H1 (cell line): ENCODE measurements around the gene RPL31. TPM values are rescaled to one million over a fixed set of nuclear protein-coding genes. Genes with fewer than 3 reads are reported as not detected.

ENCODE experiments used
- BCL11A ChIP-seq, 2 experiments: IDR thresholded peaks; one replicate each; pipeline ENCODE4 v1.6.1; 2011; ENCODE audit warnings: low read depth in 2 of 2, low read length in 2 of 2, mild to moderate bottlenecking in 2 of 2
- BRCA1 ChIP-seq: IDR thresholded peaks from 2 replicates; pipeline ENCODE4 v1.6.1; 2012; ENCODE audit warnings: low read depth, low read length, improper control_type of control experiment
- CHD2 ChIP-seq: IDR thresholded peaks from 2 replicates; pipeline ENCODE4 v1.6.1; 2012; ENCODE audit warnings: low read length, improper control_type of control experiment
- FOSL1 ChIP-seq: IDR thresholded peaks from 2 replicates; pipeline ENCODE4 v1.6.1; 2011; ENCODE audit warnings: mild to moderate bottlenecking, low read depth, low read length, moderate library complexity; ENCODE audit not compliant: insufficient read depth
- HDAC2 ChIP-seq, 2 experiments: fragments of 300-600 bp in 1 of 2; sonication (generic) in 1 of 2; IDR thresholded peaks; 2 replicates each; pipeline ENCODE4 v1.6.1; 2011 to 2012; ENCODE audit warnings: low read depth in 2 of 2, low read length in 2 of 2, mild to moderate bottlenecking in 2 of 2, moderate library complexity in 2 of 2, borderline replicate concordance in 1 of 2, inconsistent platforms in 1 of 2
- NRF1 ChIP-seq: IDR thresholded peaks from 2 replicates; pipeline ENCODE4 v1.6.1; 2011; ENCODE audit warnings: mild to moderate bottlenecking, low read depth, low read length, improper control_type of control experiment
- RFX5 ChIP-seq: IDR thresholded peaks from 2 replicates; pipeline ENCODE4 v1.6.1; 2011; ENCODE audit warnings: low read depth, low read length, improper control_type of control experiment, borderline replicate concordance
- YY1 ChIP-seq: IDR thresholded peaks from 2 replicates; pipeline ENCODE4 v1.6.1; 2011; ENCODE audit warnings: low read depth, mild to moderate bottlenecking, low read length
- polyA plus RNA-seq, 7 experiments: library from polyadenylated mRNA; depleted of rRNA in 3 of 7; stranded (reverse) in 5 of 7; unstranded in 2 of 7; fragments of >200 nt in 5 of 7; fragments of 200-250 nt in 2 of 7; gene quantifications; 1 replicate in 5 of 7; 2 replicates in 1 of 7; 4 replicates in 1 of 7; pipeline versions ENCODE4 v1.2.1 to v1.2.3, GENCODE V29; 2011 to 2013; ENCODE audit warnings: missing spikeins in 2 of 7, mixed read lengths in 2 of 7
- total RNA-seq: library from RNA; stranded (reverse); fragmentation: NEBNext Ultra II Directional; extraction: Animal tissue kit (Norgen Biotek cat#: 25700); gene quantifications from 2 replicates; pipeline ENCODE4 v1.2.1, GENCODE V29; 2021

The RPL31 gene
- total and polyA plus RNA-seq, 2 of the 8 experiments (the other 6 are each of a cell fraction or from before 2014, with no cell fraction given), result 1,463 to 1,722 TPM

DNA sequence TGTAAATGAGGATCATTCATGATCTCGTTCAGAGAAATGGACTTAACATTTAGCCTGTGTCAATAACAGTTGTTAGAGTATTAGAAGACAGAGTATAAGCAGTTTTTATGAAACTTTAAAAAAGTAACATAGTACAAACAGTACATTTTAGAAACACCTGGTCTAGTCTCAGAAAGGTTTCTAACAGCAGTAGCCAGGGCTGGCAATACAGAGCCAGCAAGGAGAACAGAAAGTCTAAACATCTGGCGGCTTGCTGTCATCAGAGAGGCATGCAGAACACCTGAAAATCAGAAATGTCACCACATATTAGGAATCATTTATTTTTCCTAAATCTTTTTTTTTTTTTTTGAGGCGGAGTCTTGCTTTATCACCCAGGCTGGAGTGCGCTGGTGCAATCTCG is 50.1 kb downstream of the RPL31 start (continued):
- TF ChIP-seq RFX5, result no peak
- TF ChIP-seq BCL11A (IDR thresholded peaks at IDR 0.05; ENCODE audit: low read depth in 2 of 2, low read length in 2 of 2), result no peak
- no peak for TF ChIP-seq FOSL1
- no peak for TF ChIP-seq BRCA1
- no peak for TF ChIP-seq HDAC2 (IDR thresholded peaks at IDR 0.05; ENCODE audit: borderline replicate concordance in 1 of 2, low read depth in 2 of 2, low read length in 2 of 2)
- TF ChIP-seq CHD2, result no peak
- TF ChIP-seq NRF1, result no peak
- TF ChIP-seq YY1, result no peak
- TF ChIP-seq, all 59 proteins: peak for 0
